HEK293T (cell line): Measurements from ENCODE around the gene MAN1A2.

Experiments used
- ARNT ChIP-seq: fragments of 450-650 bp; IDR thresholded peaks from 2 replicates; pipeline ENCODE4 v1.6.1; 2017; ENCODE audit warnings: mild to moderate bottlenecking
- FOXA1 ChIP-seq: fragments of 450-650 bp; IDR thresholded peaks from 2 replicates; pipeline ENCODE4 v1.6.1; 2016; ENCODE audit warnings: mild to moderate bottlenecking
- HDGF ChIP-seq: fragments of 450-650 bp; IDR thresholded peaks from 2 replicates; pipeline ENCODE4 v1.6.1; 2017; ENCODE audit warnings: antibody characterized with exemption, borderline replicate concordance
- SP1 ChIP-seq: fragments of 450-650 bp; IDR thresholded peaks from 2 replicates; pipeline ENCODE4 v1.6.1; 2017
- SUZ12 ChIP-seq: fragments of 450-650 bp; IDR thresholded peaks from 2 replicates; pipeline ENCODE4 v1.6.1; 2016; ENCODE audit warnings: mild to moderate bottlenecking

DNA sequence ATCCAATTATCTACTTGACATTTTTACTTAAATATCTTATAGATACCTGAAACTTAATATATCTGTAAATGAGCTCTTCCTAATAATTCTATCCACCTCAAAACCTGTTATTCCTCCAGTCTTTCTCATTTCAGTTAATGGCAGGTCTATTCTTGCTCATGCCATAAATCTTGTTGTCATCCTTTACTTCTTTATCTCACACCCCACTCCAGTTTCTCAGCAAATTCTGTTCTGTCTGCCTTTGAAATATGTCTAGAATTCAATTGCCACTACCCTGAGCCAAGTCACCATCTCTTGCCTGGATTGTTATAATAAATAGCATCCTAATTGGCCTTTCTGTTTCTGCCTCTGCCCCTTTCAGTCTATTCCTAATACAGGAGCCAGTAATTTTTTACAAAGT, 105.8 kb downstream of the MAN1A2 start:
- TF ChIP-seq HDGF (no peak), SP1 (no peak), SUZ12 (no peak), ARNT (no peak), FOXA1 (no peak)
